ENCODE results near the gene SUFU.
A peak's percentile ranks its signal among the peaks of the same experiment; 100 is the strongest.

SUFU gene

GRCh38 chr10:102595293-102595692 is 91.5 kb downstream of the SUFU start:
- DNase-seq: peak in 12 of 56 donors; percentile 18 to 52 (median 31)

DNA sequence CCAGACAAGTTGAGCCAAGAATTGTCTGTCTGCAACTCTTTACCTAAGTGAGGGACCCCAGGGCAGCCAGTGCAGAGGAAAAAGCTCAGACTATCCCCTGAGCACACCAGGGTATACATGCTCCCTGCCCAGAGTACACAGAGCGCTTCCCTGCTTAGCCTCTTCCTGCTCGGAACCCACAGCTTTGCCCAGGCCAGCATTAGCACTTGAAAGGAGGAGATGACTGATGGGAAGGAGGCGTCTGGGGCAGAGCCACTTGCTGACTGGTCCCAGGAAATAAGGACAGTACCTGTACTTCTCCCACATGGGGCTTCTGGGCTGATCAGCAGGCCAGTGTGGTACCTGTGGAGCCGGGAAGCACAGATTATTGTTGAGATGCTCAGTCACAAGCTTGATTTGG is 92.1 kb downstream of the SUFU start:
- DNase-seq: no peak

DNA sequence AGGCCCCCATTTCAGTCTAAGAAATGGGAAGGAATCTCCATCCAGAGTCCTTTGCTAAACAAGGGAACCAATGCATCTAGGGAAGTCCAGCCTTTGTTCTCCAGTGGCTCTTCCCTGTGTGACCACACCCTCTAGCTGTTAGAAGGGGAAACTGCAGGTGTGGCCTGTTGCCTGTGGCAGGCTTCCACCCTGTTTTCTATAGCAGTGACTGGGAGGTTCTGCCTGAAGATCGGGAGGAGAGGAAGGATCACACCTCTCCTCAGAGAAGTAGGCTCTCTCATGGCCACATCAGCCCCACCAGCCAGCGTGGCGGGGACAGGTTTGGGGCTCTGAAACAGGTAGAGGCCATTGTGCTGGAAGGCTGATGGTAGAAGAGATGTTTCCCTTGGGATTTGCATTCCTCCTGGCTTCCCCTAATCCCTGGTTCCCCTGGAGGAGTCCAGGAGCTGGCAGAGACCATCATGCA is 92.8 kb downstream of the SUFU start:
- peak in 20 of 56 donors; percentile 11 to 52 (median 28) for DNase-seq

DNA sequence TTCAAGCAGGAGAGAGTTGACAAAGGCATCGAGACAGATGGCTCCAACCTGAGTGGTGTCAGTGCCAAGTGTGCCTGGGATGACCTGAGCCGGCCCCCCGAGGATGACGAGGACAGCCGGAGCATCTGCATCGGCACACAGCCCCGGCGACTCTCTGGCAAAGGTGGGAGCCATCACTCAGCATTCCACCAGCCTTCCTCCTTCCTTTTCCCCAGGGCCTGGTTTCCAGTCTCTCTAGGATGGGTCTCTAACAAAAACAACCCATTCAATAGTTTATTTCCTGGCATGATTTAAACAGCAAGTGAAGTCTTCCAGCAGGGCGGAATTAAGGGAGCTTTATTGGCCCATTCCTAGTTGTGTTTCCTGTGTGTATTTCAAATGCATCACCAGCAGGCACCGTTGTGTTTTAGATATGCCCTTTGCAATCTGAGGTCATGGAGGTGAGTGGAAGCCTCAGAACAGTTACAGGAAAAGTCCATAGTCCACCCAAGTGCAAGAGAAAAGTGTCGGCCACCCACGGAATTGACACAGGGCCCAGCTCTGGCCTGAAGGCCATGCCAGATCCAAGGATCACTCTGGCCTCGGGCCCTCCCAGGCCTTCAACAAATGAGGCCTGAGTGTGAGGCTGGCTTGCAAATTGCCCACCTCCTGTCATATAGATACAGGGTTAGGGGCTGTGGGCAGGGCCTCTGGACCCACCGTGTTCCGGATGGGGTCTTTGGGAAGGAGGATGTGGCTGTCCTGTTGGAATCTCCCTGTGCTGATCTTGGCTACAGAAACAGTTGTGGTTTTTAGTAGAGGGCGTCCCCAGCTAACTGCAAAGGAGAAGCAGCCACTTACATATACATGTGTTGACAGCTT is 93.6 kb downstream of the SUFU start:
- DNase-seq: peak in 2 of 56 donors; percentile 22

DNA sequence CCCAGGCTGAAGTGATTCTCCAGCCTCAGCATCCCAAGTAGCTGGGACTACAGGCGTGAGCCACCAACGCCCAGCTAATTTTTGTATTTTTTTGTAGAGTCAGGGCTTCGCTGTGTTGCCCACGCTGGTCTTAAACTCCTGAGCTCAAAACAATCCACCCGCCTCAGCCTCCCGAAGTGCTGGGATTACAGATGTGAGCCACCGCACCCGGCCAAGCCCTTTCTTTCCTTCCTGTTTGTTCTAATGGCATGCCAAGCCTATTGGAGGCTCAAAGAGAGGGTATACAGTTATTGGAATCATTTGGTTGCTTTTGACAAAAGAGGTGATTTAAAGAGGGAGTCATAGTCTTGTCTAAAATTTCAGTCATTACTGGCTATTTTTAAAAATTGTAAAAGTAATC is 94.5 kb downstream of the SUFU start:
- DNase-seq: no peak

DNA sequence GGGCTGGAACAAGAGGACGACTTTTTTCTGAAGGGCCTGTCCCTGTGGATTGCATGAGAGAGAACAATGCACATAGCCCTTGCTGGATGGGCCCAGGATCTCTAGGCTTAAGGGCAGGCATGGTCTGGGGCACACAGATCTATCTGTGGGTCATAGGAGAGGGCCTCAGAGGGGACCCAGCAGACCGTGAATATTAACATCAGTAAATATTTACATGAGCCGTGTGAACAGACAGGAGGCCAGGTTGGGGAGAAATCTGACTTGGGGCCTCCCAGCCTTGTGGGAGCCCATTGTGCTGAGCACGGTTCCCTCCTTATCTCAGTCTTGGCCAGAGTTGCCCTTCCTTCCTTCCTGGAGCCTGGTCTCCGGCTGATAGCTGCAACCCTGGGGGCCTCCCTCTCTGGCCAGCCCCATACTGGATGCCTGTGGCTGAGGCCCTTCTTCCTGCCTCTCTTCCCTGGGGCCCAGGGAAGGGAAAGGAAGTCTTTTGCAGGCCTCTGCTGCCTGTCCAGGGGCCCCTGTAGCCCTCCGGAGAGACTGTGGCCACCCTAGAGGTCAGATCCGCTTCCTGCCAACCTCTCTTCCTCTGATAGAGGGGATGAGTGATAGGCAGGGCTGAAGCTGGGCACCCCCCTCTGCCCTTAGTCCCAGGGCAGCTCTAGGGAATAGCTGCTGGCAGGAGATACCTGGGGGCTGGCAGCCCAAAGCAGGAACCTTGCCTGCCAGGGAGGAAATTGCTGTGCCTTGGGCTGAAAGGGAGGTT is 96.0 kb downstream of the SUFU start:
- DNase-seq: no peak

- DNase-seq: no peak
Observed at GRCh38 chr10:102600816-102601215, 97.0 kb downstream of the SUFU start.

GRCh38 chr10:102601639-102602038 is 97.9 kb downstream of the SUFU start:
- DNase-seq: no peak

DNA sequence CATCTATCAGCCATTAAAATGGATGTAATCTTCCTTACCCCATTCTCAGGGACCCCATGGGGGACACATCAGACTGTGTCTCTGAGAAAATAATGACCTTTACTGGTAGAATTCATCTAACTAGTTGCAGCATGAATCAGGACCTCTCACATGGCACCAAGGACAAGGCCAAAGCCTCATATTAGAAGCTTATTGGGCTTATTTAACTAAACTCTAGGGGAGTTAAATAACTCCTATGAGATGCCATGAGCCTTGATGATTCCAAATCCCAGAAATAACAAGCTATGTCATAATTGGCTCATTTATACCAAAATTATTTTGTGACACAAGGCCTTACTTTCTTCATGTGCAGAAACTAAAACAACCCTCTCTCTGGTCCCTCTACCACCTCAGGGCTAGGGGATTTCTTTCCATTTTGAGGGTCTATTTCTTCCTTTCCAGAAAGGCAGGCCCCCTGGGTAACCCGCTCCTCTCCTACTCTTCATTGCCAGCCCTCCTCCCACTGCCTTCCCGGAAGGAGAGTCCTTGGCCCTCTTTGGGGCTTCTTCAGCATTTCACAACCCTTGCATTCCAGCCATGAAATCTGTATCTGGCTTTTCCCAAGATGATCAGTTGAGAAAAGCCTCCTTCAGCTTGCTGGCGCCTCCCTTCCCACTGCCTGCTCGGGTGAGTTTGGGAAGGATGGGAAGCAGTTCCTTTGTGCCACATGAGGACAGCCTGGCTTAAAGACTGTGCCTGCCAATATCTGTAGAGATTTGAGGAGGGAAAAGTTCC is 98.7 kb downstream of the SUFU start:
- no peak for DNase-seq

- DNase-seq: no peak
Observed at GRCh38 chr10:102603946-102604345, 100.2 kb downstream of the SUFU start.

GRCh38 chr10:102604439-102604841 is 100.7 kb downstream of the SUFU start:
- DNase-seq: peak in 1 of 56 donors; percentile 27

DNA sequence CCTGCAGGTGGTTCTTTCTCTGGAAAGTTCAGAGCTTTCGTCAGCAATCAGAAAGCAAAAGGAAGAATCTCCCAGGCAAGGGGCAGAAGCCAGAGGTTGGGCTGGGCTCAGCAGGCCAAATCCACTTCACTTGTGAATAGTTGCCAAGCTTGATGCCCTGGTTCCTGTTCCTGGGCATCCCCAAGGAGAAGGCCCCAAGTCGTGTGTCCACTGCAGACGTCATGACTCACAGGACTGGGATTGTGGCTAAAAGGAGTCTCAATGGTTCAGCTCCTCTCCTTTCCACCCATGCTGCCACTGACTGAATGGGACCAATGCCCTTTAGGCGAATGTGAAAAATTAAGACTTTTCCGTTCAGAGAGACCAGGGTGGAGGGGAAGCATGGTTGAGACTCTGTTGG is 101.9 kb downstream of the SUFU start:
- DNase-seq: no peak

- no peak for DNase-seq
Observed at GRCh38 chr10:102608487-102608886, 104.7 kb downstream of the SUFU start.

DNA sequence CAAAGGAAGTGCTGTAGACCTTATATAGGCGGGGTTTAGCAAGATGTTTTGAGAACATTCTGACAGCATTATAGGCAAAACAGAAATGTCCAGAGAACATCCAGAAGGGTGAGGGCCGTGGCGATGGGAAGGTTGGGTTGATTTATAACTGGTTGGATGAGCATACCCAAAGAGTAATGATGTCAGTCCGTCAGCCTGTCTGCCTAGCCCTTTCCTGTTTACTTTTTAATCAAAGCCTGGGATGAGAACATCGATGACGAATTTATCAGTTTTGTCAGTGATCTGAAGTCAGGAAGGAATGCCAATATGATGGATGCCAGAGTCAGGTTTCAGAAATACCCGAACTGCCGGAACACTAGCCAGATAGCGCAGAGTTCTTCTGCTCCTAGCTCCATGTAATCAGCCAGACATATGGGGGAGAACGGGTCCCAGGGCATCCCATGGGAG is 106.7 kb downstream of the SUFU start:
- no peak for DNase-seq

- DNase-seq: peak in 5 of 56 donors; percentile 28 to 42 (median 30)
Observed at GRCh38 chr10:102611514-102612087, 107.8 kb downstream of the SUFU start.

- no peak for DNase-seq
Observed at GRCh38 chr10:102612964-102613275, 109.1 kb downstream of the SUFU start.

DNA sequence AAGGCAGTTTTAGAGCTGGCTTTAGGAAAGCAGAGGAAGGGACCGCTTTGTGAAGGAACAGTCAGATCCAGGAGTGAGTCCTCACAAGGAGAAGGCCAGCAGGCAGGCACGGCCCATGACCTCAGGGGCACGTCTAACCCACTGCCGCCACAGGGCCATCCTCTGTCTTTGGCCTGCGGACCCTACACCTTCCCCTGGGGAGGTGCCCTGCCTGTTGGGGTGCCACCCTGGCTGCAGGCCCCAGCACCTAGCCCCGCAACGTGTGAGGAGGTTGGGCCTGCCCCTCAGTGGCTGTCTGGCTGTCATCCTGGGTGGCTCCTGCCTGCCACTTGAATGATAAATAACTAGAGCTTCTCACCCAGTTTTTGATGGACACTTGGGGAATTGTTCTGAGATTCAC is 109.5 kb downstream of the SUFU start:
- DNase-seq: no peak

DNA sequence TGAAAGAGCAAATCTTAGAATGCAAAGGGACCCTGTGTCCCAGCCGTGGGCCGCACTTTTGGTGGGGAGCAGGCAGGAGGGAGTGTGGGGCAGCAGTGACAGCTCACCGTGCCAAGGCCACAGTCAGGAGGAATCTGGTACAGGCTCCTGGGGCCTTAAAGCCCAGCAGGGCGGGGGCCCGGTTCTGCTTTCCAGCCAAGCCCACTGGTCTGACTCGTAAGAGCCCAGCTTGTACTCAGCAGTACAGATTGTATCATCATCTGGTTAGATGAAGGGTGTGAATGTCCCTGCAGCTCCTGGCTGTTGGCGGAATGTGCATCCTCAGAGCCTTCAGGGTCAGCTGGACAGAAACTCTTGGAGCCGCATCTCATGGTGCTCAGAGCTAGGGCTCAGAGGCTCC is 110.0 kb downstream of the SUFU start:
- DNase-seq: no peak

GRCh38 chr10:102614888-102615287 is 111.1 kb downstream of the SUFU start:
- DNase-seq: no peak

- no peak for DNase-seq
Observed at GRCh38 chr10:102615361-102615760, 111.6 kb downstream of the SUFU start.

GRCh38 chr10:102616066-102616770 is 112.4 kb downstream of the SUFU start:
- DNase-seq: no peak

Data from nucleus accumbens (tissue), 56 donors.